Measurements from ENCODE around the gene MAP2K6.

MAP2K6 gene

DNA sequence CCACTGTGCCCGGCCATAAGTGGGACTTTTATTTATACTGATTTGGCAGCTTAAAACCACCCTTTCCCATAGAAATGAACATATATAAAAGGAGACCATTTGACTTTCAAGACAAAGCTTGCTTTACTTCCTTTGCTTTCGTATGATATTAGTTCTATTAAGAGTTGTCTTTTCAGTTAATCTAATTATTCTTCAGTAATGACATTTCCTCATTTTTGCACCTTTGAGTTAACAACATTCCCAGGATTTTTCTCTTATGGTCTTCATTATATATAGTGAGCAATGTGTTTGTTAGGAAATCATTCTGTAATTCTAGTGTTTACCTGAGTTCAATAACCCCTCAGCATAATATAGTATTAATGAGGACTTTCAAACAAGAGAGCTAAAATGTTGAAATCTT is 173.8 kb downstream of the MAP2K6 start:
- no peak for DNase-seq

DNA sequence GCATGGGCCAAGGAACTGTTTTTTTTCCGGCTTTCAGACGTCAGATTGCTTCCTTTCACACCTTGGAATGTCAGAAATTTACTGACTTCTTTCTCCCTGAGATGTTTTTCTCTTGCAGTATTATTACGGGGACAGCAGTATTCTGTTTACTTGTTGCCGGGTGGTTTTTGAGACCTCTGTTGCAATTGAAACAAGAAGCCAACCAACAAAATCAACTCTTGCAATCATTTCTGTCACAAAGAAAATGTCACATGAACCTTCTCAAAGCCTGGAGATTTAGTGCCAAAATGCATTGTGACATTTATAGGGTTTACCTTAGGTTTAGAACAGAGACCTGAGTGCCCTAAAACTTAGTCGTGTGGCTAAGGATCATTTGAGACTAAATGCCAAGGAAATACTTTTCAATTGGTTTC is 174.3 kb downstream of the MAP2K6 start:
- DNase-seq = no peak

DNA sequence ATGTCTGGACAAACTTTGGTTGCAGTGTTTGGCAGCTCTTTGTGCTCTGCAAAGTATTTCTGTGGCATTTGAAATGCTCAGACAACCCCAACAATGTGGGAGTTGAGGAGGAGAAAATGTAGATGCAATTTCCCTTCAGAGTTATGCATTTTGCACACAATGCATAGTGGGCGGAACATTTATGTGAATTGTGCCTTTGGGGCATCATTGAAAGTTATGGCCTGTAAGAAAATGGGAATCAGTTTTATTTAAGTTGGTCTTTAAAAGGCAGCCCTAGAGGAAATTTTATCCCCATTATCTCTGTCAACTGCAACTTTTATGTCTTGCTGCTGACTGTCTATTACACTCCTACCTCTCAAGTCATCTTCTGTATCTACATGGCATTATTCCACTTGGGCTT is 176.2 kb downstream of the MAP2K6 start:
- DNase-seq = no peak

DNA sequence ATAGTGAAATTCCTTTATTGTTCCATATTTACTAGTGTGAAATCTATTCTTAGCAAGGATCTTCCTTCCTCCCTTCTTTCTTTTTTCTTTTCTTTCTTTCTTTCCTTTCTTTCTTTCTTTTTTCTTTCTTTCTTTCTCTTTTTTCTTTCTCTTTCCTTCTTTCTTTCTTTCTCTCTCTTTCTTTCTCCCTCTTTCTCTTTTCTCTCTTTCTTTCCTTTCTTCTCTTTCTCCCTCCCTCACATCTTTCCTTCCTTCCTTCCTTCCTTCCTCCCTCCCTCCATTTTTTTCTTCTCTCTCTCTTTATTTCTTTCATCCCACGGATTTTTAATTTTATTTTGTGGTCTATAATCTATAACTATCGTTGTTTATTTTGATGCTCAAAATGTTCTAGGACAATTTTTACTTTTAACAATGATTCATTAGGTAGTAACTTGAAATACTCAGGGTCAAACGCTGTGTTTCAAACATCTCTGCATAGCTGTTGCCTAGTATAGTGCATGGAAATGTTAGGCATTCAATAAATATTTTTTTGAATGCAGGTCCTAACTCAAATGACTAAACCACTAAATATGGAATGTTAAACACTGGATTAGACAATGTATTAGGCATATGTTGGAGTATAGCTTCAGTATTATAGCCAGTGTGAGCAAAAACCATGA is 178.3 kb downstream of the MAP2K6 start:
- no peak for DNase-seq

DNA sequence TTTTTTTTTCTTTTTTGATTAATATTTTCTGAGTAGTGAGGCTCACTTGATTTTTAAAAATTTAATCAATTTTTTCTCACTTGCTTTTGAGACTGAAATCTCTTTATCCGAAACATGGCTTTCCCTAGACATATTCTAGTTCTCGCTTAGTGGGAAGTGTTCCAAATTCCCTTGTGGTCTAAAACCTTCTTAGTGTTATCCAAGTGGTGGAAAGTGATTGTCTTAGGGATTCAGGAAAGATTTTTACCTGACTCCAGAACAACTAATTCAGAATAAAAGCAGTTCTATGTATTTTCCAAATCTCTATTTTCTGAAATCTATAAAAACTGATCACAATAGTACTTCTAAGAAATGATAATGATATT is 178.8 kb downstream of the MAP2K6 start:
- DNase-seq = no peak

DNA sequence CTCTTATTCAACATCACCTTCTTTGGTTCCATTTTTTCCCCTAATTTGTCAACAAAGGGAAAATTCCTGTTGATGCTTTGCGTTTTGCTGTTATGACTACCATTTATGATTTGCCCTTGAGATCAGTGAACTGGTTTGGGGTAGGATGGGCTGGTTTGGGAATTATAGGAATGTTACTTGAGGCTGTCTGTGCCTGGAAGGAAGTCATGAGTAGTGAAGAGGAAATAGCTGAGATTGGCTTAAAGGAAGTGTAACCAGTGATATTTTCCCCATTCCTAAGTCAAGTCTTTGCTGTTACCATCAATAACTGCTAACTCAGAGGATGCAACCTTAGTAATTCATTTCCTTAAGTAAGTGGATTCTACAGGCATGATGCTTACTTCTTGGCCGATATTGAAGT is 179.2 kb downstream of the MAP2K6 start:
- no peak for DNase-seq

DNA sequence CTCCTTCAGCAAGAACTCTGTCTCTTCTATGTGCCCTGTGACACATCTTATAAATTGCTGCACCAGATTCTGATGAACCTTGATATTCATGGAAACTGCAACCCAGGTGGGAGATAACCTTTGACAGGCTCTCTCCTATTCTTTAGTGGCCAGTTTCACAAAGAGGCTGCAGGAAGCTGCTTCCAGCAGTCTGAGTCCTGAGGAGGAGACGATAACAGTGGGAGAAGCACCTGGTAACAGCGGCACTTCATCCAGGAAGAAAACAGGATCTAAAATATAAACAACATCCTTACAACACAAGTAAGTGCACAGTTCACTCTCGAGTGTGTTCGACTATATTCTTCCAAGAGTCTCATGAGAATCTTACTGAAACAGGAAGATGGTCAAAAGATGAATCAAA is 180.1 kb downstream of the MAP2K6 start:
- DNase-seq = no peak

DNA sequence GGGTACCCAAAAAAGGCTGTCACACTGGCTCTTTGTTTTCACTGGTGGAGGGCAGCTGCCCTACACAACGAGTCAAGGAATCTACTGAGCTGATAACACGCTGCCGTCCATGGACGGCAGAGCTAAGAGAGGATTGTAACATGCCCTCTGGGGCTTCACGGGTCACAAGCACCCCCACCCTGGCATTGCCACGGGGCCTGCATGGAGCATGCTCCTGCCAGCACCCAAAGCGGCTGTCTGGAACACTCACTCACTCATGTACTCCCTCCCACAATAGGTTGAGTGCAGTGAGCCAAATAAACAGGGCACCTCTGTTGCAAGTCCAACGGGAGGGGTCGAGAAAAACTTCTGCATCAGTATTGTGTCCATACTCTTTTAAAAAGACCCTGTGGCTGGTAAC is 181.6 kb downstream of the MAP2K6 start:
- no peak for DNase-seq

DNA sequence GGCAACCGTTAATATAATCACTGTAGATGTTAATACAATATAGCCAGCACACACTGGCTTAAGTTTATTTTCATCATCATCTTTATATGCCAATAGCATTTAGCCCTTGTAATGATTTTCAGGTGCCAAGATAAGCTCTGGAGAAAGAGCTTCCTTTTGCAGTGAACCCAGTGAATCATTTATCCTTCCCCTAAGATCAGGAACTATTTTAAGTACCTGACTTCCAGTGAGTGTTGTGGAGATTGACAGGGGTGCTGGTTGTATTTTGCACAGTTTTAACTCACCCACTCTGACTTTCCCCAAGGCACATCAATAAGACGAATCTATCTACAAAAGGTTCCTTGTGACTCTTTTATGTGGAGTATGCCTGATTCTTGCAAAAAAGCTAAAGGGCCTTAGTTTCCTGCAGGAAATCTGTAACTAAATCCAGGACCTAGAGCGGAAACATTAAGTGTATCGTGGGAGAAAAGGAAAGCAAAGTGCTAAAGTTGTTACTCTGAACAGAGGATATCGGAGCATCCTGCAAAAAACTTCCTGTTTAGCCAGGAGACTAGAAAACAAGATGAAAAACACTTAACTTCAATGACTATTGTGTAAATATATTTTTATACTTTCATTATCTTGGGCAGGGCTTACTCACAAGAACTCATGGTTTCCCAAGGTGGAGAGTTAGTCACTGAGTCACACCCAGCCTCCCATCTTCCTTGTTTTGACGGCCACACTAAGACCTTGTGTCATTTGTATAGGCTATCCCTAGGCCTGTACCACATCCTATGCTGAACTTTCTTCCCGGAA is 183.6 kb downstream of the MAP2K6 start:
- DNase-seq = no peak

DNA sequence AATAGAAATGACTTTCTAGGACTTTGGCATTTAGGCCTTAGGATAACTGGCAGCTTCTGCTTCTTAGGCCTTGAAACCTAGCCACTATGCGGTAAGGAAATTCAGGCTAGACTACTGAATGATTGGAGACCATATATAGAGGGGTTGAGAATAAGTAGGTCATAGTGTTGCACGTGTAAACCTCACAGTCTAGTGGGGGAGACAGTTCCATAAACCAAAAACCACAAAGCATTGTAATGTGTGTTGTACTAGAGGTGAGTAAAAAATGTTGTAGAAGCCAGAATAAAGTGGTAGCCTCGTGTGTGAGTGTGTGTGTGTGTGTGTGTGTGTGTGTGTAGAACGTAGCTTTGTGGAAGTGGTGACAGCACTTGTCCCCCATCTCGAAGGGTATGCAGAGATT is 188.5 kb downstream of the MAP2K6 start:
- DNase-seq = no peak

Data from NCI-H1105 (cell line).